GM12891 (cell line): ENCODE data around the gene PLOD1.

Experiments
- PAX5 ChIP-seq: IDR thresholded peaks from 2 replicates; pipeline ENCODE4 v1.6.1; 2011; ENCODE audit warnings: low read length, moderate library complexity, mild to moderate bottlenecking; ENCODE audit not compliant: insufficient read depth, severe bottlenecking
- POLR2A ChIP-seq: IDR thresholded peaks from 2 replicates; pipeline ENCODE4 v1.6.1; 2011; ENCODE audit warnings: low read depth, low read length, control low read depth
- POLR2AphosphoS5 ChIP-seq: IDR thresholded peaks from 2 replicates; pipeline ENCODE4 v1.6.1; 2011; ENCODE audit warnings: low read depth, low read length, control low read depth
- SPI1 ChIP-seq: IDR thresholded peaks from 2 replicates; pipeline ENCODE4 v1.6.1; 2011; ENCODE audit warnings: low read depth, low read length, control low read depth
- TAF1 ChIP-seq: IDR thresholded peaks from 2 replicates; pipeline ENCODE4 v1.6.1; 2011; ENCODE audit warnings: low read depth, low read length, control low read depth

DNA sequence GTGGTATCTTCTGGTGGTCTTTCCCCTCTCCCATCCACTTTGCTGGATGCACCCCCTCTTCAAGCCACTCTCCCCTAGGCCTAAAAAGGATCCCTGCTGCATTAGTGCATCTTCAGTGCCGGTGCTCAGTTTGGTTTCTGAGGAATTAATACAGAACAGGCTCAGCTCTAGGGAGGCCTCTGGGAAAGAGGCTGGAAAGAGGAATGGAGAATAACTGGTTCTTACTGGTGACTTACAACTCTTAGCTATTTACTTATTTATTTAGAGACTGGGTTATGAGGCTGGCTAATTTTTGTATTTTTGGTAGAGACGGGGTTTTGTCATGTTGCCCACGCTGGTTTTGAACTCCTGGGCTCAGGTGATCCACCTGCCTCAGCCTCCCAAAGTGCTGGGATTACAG lies 64.7 kb downstream of the PLOD1 start:
- no peak for TF ChIP-seq TAF1
- no peak for TF ChIP-seq POLR2A
- TF ChIP-seq POLR2AphosphoS5: no peak
- no peak for TF ChIP-seq PAX5
- no peak for TF ChIP-seq SPI1
